ENCODE data around the gene CD6. TPM values are rescaled to one million over a fixed set of nuclear protein-coding genes. Genes with fewer than 3 reads are reported as not detected.

The CD6 gene
- total and polyA plus RNA-seq, 2 of the 8 experiments (the other 6 are each of a cell fraction or from before 2014, with no cell fraction given): 0.03 TPM; not detected in 1

DNA sequence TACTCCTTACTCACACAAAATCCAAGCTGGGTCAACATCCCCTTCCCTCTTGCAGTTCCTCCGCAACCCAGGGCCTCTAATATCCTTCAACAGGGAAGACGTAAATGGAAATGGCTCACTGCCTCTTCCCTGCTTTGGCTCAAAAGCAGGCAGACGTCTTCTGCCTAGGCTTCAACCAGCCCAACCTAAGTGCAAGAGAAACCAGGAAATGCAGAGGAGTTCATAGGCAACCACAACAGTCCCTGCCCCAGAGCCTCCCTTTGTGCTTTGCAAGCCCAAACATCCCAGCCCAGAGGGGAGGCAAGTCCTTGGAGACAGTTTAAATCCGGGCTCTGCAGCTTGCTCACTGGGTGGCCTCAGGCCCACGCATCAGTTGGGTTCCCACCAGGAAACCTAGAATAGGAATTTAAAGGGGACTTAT lies 33.3 kb downstream of the CD6 start (continued):
- no peak for TF ChIP-seq HDAC6 (IDR thresholded peaks at IDR 0.05; ENCODE audit: low read depth, low read length)
- no peak for TF ChIP-seq POLR2AphosphoS5 (IDR thresholded peaks at IDR 0.05; ENCODE audit: low read depth, low read length)
- TF ChIP-seq PHF8 (conservative IDR thresholded peaks at IDR 0.05; ENCODE audit: low read depth, low read length): no peak
- TF ChIP-seq POLR2A (IDR thresholded peaks at IDR 0.05; ENCODE audit: control extremely low read depth in 1 of 2, low read depth in 2 of 2, low read length in 2 of 2): no peak
- TF ChIP-seq, protein P1, sequence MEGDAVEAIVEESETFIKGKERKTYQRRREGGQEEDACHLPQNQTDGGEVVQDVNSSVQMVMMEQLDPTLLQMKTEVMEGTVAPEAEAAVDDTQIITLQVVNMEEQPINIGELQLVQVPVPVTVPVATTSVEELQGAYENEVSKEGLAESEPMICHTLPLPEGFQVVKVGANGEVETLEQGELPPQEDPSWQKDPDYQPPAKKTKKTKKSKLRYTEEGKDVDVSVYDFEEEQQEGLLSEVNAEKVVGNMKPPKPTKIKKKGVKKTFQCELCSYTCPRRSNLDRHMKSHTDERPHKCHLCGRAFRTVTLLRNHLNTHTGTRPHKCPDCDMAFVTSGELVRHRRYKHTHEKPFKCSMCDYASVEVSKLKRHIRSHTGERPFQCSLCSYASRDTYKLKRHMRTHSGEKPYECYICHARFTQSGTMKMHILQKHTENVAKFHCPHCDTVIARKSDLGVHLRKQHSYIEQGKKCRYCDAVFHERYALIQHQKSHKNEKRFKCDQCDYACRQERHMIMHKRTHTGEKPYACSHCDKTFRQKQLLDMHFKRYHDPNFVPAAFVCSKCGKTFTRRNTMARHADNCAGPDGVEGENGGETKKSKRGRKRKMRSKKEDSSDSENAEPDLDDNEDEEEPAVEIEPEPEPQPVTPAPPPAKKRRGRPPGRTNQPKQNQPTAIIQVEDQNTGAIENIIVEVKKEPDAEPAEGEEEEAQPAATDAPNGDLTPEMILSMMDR (IDR thresholded peaks at IDR 0.05; ENCODE audit: control extremely low read depth in 1 of 3, insufficient read depth in 1 of 3, low read depth in 1 of 3, low read length in 3 of 3): no peak
- TF ChIP-seq SIX5 (IDR thresholded peaks at IDR 0.05; ENCODE audit: low read depth, low read length): no peak

All from H1 (cell line).